Astrocyte (in vitro differentiated cells and primary cell): Measurements from ENCODE around the gene CLIC6. TPM values are rescaled to one million over a fixed set of nuclear protein-coding genes. Genes with fewer than 3 reads are reported as not detected.
"Not testable (repeated sequence)": the region's sequence is repeated elsewhere in the genome, so short reads cannot be mapped to it uniquely, and the experiment has no call there.

Experiments
- DNase-seq: peaks from one replicate; pipeline ENCODE4 v3.0.0-alpha.2; 2010; ENCODE audit warnings: low read depth
- FAIRE-seq: peaks from 2 replicates; lab custom pipeline; 2011; peaks lifted over from hg19 to GRCh38; lab: Jason Lieb, UNC
- H2AFZ ChIP-seq: 2 replicates; pipeline ENCODE4 v1.6.0; 2012; ENCODE audit warnings: low read depth, low read length, inconsistent platforms
- H3K27ac ChIP-seq: 2 replicates; pipeline ENCODE4 v1.5.1; 2011; ENCODE audit warnings: low read depth, low read length, inconsistent platforms
- H3K27me3 ChIP-seq: 2 replicates; pipeline ENCODE4 v1.6.0; 2011; ENCODE audit warnings: low read length, inconsistent platforms; ENCODE audit not compliant: insufficient read depth
- H3K36me3 ChIP-seq: 2 replicates; pipeline ENCODE4 v1.5.1; 2011; ENCODE audit warnings: low read length, inconsistent platforms; ENCODE audit not compliant: insufficient read depth
- H3K4me1 ChIP-seq: 2 replicates; pipeline ENCODE4 v1.5.1; 2011; ENCODE audit warnings: low read length, inconsistent platforms; ENCODE audit not compliant: insufficient read depth
- H3K4me2 ChIP-seq: 2 replicates; pipeline ENCODE4 v1.6.0; 2012; ENCODE audit warnings: low read length, inconsistent platforms
- H3K4me3 ChIP-seq: 2 replicates; pipeline ENCODE4 v1.5.1; 2011; ENCODE audit warnings: low read depth, mild to moderate bottlenecking, low read length, inconsistent platforms; ENCODE audit not compliant: insufficient read depth
- H3K79me2 ChIP-seq: 2 replicates; pipeline ENCODE4 v1.6.0; 2012; ENCODE audit warnings: mild to moderate bottlenecking, low read length, inconsistent platforms; ENCODE audit not compliant: insufficient read depth
- H3K9ac ChIP-seq: 2 replicates; pipeline ENCODE4 v1.6.0; 2012; ENCODE audit warnings: mild to moderate bottlenecking, low read length, inconsistent platforms
- H3K9me3 ChIP-seq: 2 replicates; pipeline ENCODE4 v1.5.1; 2012; ENCODE audit warnings: low read depth, mild to moderate bottlenecking, low read length, inconsistent platforms; ENCODE audit not compliant: insufficient read depth
- H4K20me1 ChIP-seq: 2 replicates; pipeline ENCODE4 v1.6.0; 2012; ENCODE audit warnings: low read length, inconsistent platforms; ENCODE audit not compliant: insufficient read depth
- H3K27ac Mint-ChIP-seq: one replicate; pipeline ENCODE4 v1.8.0; 2021; ENCODE audit warnings: mild to moderate bottlenecking, mixed read lengths; ENCODE audit not compliant: unreplicated experiment
- H3K27me3 Mint-ChIP-seq: one replicate; pipeline ENCODE4 v1.8.0; 2021; ENCODE audit warnings: low read depth, mixed read lengths; ENCODE audit not compliant: unreplicated experiment
- H3K36me3 Mint-ChIP-seq: one replicate; pipeline ENCODE4 v1.8.0; 2021; ENCODE audit warnings: low read depth, mixed read lengths; ENCODE audit not compliant: unreplicated experiment
- H3K4me1 Mint-ChIP-seq: one replicate; pipeline ENCODE4 v1.8.0; 2021; ENCODE audit warnings: low read depth, mixed read lengths; ENCODE audit not compliant: unreplicated experiment
- H3K4me3 Mint-ChIP-seq: one replicate; pipeline ENCODE4 v1.8.0; 2021; ENCODE audit warnings: mild to moderate bottlenecking, moderate library complexity, mixed read lengths; ENCODE audit not compliant: unreplicated experiment
- H3K9me3 Mint-ChIP-seq: one replicate; pipeline ENCODE4 v1.8.0; 2021; ENCODE audit warnings: mild to moderate bottlenecking, mixed read lengths; ENCODE audit not compliant: unreplicated experiment
- CTCF ChIP-seq: IDR thresholded peaks from 2 replicates; pipeline ENCODE4 v1.5.1; 2011; ENCODE audit warnings: low read depth, mild to moderate bottlenecking, inconsistent platforms, low read length, moderate library complexity; ENCODE audit not compliant: insufficient read depth
- EZH2 ChIP-seq: IDR thresholded peaks from 2 replicates; pipeline ENCODE4 v1.6.1; 2012; ENCODE audit warnings: mild to moderate bottlenecking, low read length, inconsistent platforms; ENCODE audit not compliant: insufficient read depth
- total RNA-seq: library from RNA; stranded (reverse); gene quantifications from 2 replicates; pipeline ENCODE4 v1.2.1, GENCODE V29; 2021

Gene CLIC6
- total RNA-seq, 1 donor from 2014 or later, result 0.30 TPM

GRCh38 chr21:34667761-34668160 lies 1.0 kb upstream of the CLIC6 start:
- no peak for DNase-seq
- FAIRE-seq, result no peak
- no peak overlapping the region for H3K27ac Mint-ChIP-seq

GRCh38 chr21:34669149-34669879 lies 520 bp downstream of the CLIC6 start:
- peaks cover 57% of the 10 kb centered on the region for H3K27me3 Mint-ChIP-seq
- peaks cover 4% of the 10 kb centered on the region for H3K4me1 Mint-ChIP-seq
- Histone ChIP-seq H3K79me2 (no peaks in the 10 kb centered on the region), H2AFZ (peak overlapping the region; percentile 10), H3K4me3 (peak overlapping the region; percentile 10), H3K27ac (no peak overlapping the region), H3K36me3 (no peaks in the 10 kb centered on the region), H3K4me1 (no peaks in the 10 kb centered on the region), H4K20me1 (no peaks in the 10 kb centered on the region), H3K4me2 (peak overlapping the region; percentile 55), H3K27me3 (peaks cover 77% of the 10 kb centered on the region), H3K9ac (no peak overlapping the region), H3K9me3 (no peaks in the 10 kb centered on the region)
- peak; percentile 69 for TF ChIP-seq EZH2
- no peak for TF ChIP-seq CTCF
- DNase-seq, result no peak
- no peak overlapping the region for H3K27ac Mint-ChIP-seq
- no peak overlapping the region for H3K4me3 Mint-ChIP-seq
- peaks cover 4% of the 10 kb centered on the region for H3K9me3 Mint-ChIP-seq
- FAIRE-seq, result no peak
- H3K36me3 Mint-ChIP-seq, result no peaks in the 10 kb centered on the region

More at GRCh38 chr21:34667761-34668160, 1.0 kb upstream of the CLIC6 start:
- Histone ChIP-seq H3K36me3 (no peaks in the 10 kb centered on the region), H3K4me3 (no peak overlapping the region), H3K4me1 (no peaks in the 10 kb centered on the region), H2AFZ (no peak overlapping the region), H3K79me2 (no peaks in the 10 kb centered on the region), H3K27ac (no peak overlapping the region), H3K27me3 (peaks cover 71% of the 10 kb centered on the region), H3K4me2 (no peak overlapping the region), H3K9ac (no peak overlapping the region), H4K20me1 (no peaks in the 10 kb centered on the region), H3K9me3 (no peaks in the 10 kb centered on the region)
- Mint-ChIP-seq H3K4me3 (peak overlapping the region; percentile 12), H3K4me1 (peaks cover 4% of the 10 kb centered on the region), H3K36me3 (no peaks in the 10 kb centered on the region), H3K9me3 (peaks cover 4% of the 10 kb centered on the region), H3K27me3 (peaks cover 52% of the 10 kb centered on the region)
- no peak for TF ChIP-seq EZH2
- TF ChIP-seq CTCF, result no peak

- H4K20me1 ChIP-seq, H3K9ac ChIP-seq, H3K36me3 Mint-ChIP-seq, H3K4me1 ChIP-seq, H3K9me3 ChIP-seq, H3K9me3 Mint-ChIP-seq, DNase-seq, H3K4me1 Mint-ChIP-seq, H3K27ac ChIP-seq, H3K36me3 ChIP-seq, H3K27ac Mint-ChIP-seq, H3K79me2 ChIP-seq, FAIRE-seq, H3K4me3 Mint-ChIP-seq: not testable (repeated sequence)
- Histone ChIP-seq H3K4me3 (peak overlapping the region; percentile 10), H3K27me3 (peaks cover 80% of the 10 kb centered on the region), H3K4me2 (peak overlapping the region; percentile 77), H2AFZ (peak overlapping the region; percentile 63)
- peaks cover 57% of the 10 kb centered on the region for H3K27me3 Mint-ChIP-seq
Observed at GRCh38 chr21:34669880-34670219, 1.1 kb downstream of the CLIC6 start.
